Stomach (tissue), 9 donors: ENCODE measurements around the gene NCKAP5. TPM values are rescaled to one million over a fixed set of nuclear protein-coding genes. Genes with fewer than 3 reads are reported as not detected.

Source experiments
- DNase-seq, 2 donors: peaks; one replicate each; pipeline versions ENCODE4 v3.0.0 to v3.0.0-alpha.2; 2013 to 2019
- H3K27ac ChIP-seq, 5 donors: fragments of 200-600 bp in 4 of 5; sonication (generic) in 4 of 5; one replicate each; pipeline ENCODE4 v1.5.1; 2013 to 2019; ENCODE audit warnings: mild to moderate bottlenecking in 1 of 5, moderate library complexity in 1 of 5
- H3K27me3 ChIP-seq, 3 donors: fragments of 200-600 bp; sonication (generic); one replicate each; pipeline ENCODE4 v1.5.1; 2017 to 2019; ENCODE audit warnings: mixed run types in 1 of 3
- H3K36me3 ChIP-seq, 4 donors: fragments of 200-600 bp; sonication (generic); 1 replicate in 3 of 4; 2 replicates in 1 of 4; pipeline ENCODE4 v1.5.1; 2016 to 2019
- H3K4me1 ChIP-seq, 4 donors: fragments of 200-600 bp; sonication (generic); one replicate each; pipeline ENCODE4 v1.5.1; 2016 to 2019
- H3K4me3 ChIP-seq, 4 donors: fragments of 200-600 bp; sonication (generic) in 3 of 4; one replicate each; pipeline ENCODE4 v1.5.1; 2016 to 2019; ENCODE audit warnings: mild to moderate bottlenecking in 1 of 4
- H3K9me3 ChIP-seq, 4 donors: fragments of 200-600 bp; sonication (generic); one replicate each; pipeline ENCODE4 v1.5.1; 2016 to 2019
- EP300 ChIP-seq: sonication (generic); formaldehyde crosslinking; IDR thresholded peaks from one replicate; pipeline ENCODE4 v1.6.1; 2017; ENCODE audit warnings: antibody characterized with exemption
- POLR2A ChIP-seq, 4 donors: fragments of 450-650 bp; IDR thresholded peaks; one replicate each; pipeline ENCODE4 v1.6.1; 2016; ENCODE audit warnings: antibody characterized with exemption in 4 of 4, control low read depth in 2 of 4, mild to moderate bottlenecking in 1 of 4, moderate library complexity in 1 of 4
- POLR2AphosphoS5 ChIP-seq, 3 donors: sonication (generic); formaldehyde crosslinking; IDR thresholded peaks; one replicate each; pipeline ENCODE4 v1.6.1; 2016; ENCODE audit warnings: antibody characterized with exemption in 3 of 3
- WGBS, 5 donors: extraction: QIAGEN DNeasy Blood & Tissue Kit in 3 of 5; methylation state at CpG; one replicate each; pipeline versions ENCODE4 v1.1.5 to v1.1.7; 2013 to 2018; 5-methylcytosine and 5-hydroxymethylcytosine counted together
- intact Hi-C: fragments of 100-400 bp; cut with DNase I; formaldehyde crosslinking; loops from one replicate; pipeline ENCODE4 v1.15.1; 2023; ENCODE audit warnings: low total_unique reads
- polyA plus RNA-seq, 3 donors: library from polyadenylated mRNA; stranded (reverse); fragments of 200-250 nt; gene quantifications; one replicate each; pipeline ENCODE4 v1.2.3, GENCODE V29; 2013
- total RNA-seq, 5 donors: library from RNA; depleted of rRNA; stranded (reverse); fragments of >200 nt; gene quantifications; one replicate each; pipeline versions ENCODE4 v1.1.0 to v1.2.3, GENCODE V29; 2014 to 2016
- TF ChIP-seq, protein P1 (sequence below), 7 experiments: fragments of 450-650 bp in 4 of 7; fragments of 200-600 bp in 3 of 7; sonication (generic) in 3 of 7; IDR thresholded peaks; one replicate each; pipeline ENCODE4 v1.5.1; 2016 to 2019; ENCODE audit warnings: antibody characterized with exemption in 7 of 7, control low read depth in 2 of 7, mild to moderate bottlenecking in 1 of 7
- donor health status: healthy with polysubstance abuse.
- donor health status: Bipolar disorder and iron deficiency.
- donor health status: healthy.

NCKAP5 gene
- total and polyA plus RNA-seq, 8 donors: 0.58 to 8.0 (median 1.6) TPM; not detected in 1

DNA sequence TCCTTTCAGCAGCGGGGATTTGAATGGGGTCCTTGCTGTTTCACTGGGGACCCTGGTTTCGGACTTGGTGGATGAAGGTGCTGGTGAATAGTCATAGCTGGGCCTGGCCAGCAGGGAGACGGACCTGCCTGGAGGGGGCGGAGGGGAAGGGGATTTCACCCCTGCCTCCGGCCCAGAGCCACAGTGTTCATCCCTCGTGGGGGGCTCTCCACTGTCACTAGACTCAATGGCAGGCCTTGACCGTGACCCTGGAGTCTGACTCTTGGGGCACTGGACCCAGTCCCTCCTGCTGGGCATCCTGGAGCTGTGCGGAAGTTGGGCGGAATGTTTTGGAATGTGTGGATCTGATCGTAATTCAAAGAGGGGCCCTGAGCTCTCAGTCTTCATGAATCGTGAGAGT is 784.4 kb downstream of the NCKAP5 start:
- no peaks in the 10 kb centered on the region for H3K4me1 ChIP-seq
- TF ChIP-seq POLR2A (IDR thresholded peaks at IDR 0.05) (no peak), POLR2AphosphoS5 (IDR thresholded peaks at IDR 0.05) (no peak), EP300 (no peak)
- TF ChIP-seq, protein P1, sequence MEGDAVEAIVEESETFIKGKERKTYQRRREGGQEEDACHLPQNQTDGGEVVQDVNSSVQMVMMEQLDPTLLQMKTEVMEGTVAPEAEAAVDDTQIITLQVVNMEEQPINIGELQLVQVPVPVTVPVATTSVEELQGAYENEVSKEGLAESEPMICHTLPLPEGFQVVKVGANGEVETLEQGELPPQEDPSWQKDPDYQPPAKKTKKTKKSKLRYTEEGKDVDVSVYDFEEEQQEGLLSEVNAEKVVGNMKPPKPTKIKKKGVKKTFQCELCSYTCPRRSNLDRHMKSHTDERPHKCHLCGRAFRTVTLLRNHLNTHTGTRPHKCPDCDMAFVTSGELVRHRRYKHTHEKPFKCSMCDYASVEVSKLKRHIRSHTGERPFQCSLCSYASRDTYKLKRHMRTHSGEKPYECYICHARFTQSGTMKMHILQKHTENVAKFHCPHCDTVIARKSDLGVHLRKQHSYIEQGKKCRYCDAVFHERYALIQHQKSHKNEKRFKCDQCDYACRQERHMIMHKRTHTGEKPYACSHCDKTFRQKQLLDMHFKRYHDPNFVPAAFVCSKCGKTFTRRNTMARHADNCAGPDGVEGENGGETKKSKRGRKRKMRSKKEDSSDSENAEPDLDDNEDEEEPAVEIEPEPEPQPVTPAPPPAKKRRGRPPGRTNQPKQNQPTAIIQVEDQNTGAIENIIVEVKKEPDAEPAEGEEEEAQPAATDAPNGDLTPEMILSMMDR (IDR thresholded peaks at IDR 0.05): no peak
- intact Hi-C loops: no loop called here

DNA sequence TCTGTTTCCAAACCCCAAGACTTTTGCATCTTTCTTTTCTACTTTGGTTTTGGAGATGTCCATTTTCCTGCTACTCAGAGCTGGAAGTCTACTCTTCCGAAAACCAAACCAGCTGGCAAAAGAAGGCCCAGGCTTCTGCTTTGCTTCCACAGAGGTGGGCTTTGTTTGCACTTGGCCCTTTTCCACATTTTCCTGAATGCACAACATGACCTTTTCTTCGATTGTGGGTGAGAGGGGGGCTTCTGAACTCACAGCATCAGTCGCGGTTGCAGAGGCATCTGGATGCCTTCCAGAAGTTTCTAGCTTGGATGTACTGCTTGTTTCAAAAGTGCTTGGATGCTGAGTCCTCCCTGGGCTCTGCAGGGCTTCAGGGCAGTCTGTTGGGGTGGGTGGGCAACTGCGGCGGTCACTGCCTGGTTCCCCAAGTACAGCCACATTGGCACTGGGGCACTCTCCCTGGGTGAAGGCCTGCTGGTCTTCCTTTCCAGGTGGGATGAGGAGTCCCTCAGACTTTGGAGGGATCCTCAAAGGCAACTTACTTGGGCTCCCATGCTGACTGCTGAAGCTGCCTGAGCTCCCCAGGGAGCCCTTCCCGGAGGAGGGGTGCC is 786.0 kb downstream of the NCKAP5 start:
- 79 to 88% (median 83%) methylated on average over 6 to 7 of the region's 7 CpGs for WGBS, 5 donors
- no peaks in the 10 kb centered on the region for H3K36me3 ChIP-seq

More for the DNA sequence above, 784.4 kb downstream of the NCKAP5 start:
- no peaks in the 10 kb centered on the region for H3K9me3 ChIP-seq
- no peak overlapping the region for H3K4me3 ChIP-seq
- no peak overlapping the region for H3K27ac ChIP-seq
- H3K27me3 ChIP-seq: no peaks in the 10 kb centered on the region
- H3K36me3 ChIP-seq: no peaks in the 10 kb centered on the region
- WGBS, 5 donors: 84 to 93% (median 85%) methylated on average over 11 of the region's 11 CpGs
- no peak for DNase-seq

DNA sequence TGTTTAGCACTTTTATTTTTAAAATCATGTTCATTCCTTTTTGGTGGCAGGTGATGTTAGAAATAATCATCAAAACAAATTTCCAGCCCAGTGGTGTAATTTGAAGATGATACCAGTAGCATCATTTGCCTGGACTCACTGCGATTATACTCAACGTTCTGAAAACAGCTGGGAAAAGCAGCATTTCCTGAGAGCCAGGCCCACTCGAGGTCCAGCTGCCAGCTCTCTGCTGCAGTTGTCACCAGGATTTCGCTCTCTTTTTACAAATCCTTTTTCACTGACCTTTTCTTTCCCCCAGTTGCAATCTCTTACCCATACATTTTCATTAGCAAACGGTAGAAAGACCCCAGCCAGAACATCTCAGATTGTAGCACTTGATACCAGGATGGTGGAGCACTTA is 787.6 kb downstream of the NCKAP5 start:
- no peak for DNase-seq
- 59 to 72% (median 62%) methylated on average over 5 of the region's 5 CpGs for WGBS, 5 donors
- Histone ChIP-seq H3K9me3 (no peaks in the 10 kb centered on the region), H3K4me3 (no peak overlapping the region), H3K27ac (no peak overlapping the region), H3K36me3 (no peaks in the 10 kb centered on the region), H3K27me3 (no peaks in the 10 kb centered on the region), H3K4me1 (no peaks in the 10 kb centered on the region)
- TF ChIP-seq, protein P1 (IDR thresholded peaks at IDR 0.05): no peak
- TF ChIP-seq POLR2A (IDR thresholded peaks at IDR 0.05) (no peak), EP300 (no peak), POLR2AphosphoS5 (IDR thresholded peaks at IDR 0.05) (no peak)
- intact Hi-C loops: no loop called here

More for the DNA sequence above, 786.0 kb downstream of the NCKAP5 start:
- H3K27ac ChIP-seq: no peak overlapping the region
- intact Hi-C loops: no loop called here
- no peaks in the 10 kb centered on the region for H3K9me3 ChIP-seq
- no peaks in the 10 kb centered on the region for H3K27me3 ChIP-seq
- H3K4me3 ChIP-seq: no peak overlapping the region
- H3K4me1 ChIP-seq: no peaks in the 10 kb centered on the region
- DNase-seq: peak in 1 of 2 donors; percentile 49
- TF ChIP-seq, protein P1 (IDR thresholded peaks at IDR 0.05): no peak
- no peak for TF ChIP-seq POLR2AphosphoS5 (IDR thresholded peaks at IDR 0.05)
- no peak for TF ChIP-seq EP300
- TF ChIP-seq POLR2A (IDR thresholded peaks at IDR 0.05): no peak

DNA sequence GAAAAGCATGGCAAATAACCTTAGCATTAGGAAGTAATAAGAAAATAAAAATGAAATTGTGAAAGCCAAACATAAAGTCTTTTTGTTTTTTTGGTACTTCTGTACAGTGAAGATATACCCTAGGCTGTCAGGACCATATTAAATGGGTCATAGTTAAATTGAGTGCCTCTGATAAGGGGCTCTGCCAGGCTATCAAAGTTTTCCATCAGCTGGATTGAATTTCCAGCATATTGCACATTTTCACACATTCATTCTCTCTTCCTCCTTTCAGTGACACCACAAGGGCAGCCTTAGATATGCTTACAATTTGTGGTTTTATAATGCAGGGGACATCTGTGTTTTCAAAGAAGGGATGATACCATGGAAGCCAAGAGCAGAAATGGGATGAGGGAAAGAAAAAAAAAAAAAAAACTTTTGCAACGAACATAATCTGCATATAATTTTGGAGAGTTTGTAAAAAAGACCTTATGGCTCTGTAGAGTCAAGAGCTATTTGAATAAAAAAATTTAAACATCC is 789.0 kb downstream of the NCKAP5 start:
- intact Hi-C loops: no loop called here
- Histone ChIP-seq H3K4me1 (no peaks in the 10 kb centered on the region), H3K4me3 (no peak overlapping the region), H3K9me3 (no peaks in the 10 kb centered on the region), H3K27ac (no peak overlapping the region), H3K36me3 (no peaks in the 10 kb centered on the region), H3K27me3 (no peaks in the 10 kb centered on the region)
- no peak for DNase-seq
- WGBS, 5 donors: 64 to 79% (median 66%) methylated on average over 1 of the region's 1 CpG
- no peak for TF ChIP-seq POLR2AphosphoS5 (IDR thresholded peaks at IDR 0.05)
- no peak for TF ChIP-seq EP300
- TF ChIP-seq, protein P1 (IDR thresholded peaks at IDR 0.05): no peak
- no peak for TF ChIP-seq POLR2A (IDR thresholded peaks at IDR 0.05)
